HUES48 (cell line): ENCODE measurements around the gene PDZD2.

Experiments used
- H3K27ac ChIP-seq: one replicate; pipeline ENCODE4 v1.7.0; 2013; ENCODE audit warnings: low read depth, low read length, inconsistent platforms
- H3K27me3 ChIP-seq: 2 replicates; pipeline ENCODE4 v1.6.1; 2013; ENCODE audit warnings: mild to moderate bottlenecking, low read length; ENCODE audit not compliant: control insufficient read depth, insufficient read depth
- H3K36me3 ChIP-seq: 2 replicates; pipeline ENCODE4 v1.6.1; 2013; ENCODE audit warnings: low read length; ENCODE audit not compliant: control insufficient read depth, insufficient read depth
- H3K4me1 ChIP-seq: 2 replicates; pipeline ENCODE4 v1.6.1; 2013; ENCODE audit warnings: mild to moderate bottlenecking, low read length; ENCODE audit not compliant: control insufficient read depth, insufficient read depth
- H3K4me3 ChIP-seq: 2 replicates; pipeline ENCODE4 v1.5.1; 2013; ENCODE audit warnings: mild to moderate bottlenecking, low read depth, low read length
- H3K9ac ChIP-seq: 2 replicates; pipeline ENCODE4 v1.6.1; 2013; ENCODE audit warnings: mild to moderate bottlenecking, low read depth, low read length, moderate library complexity
- H3K9me3 ChIP-seq: 2 replicates; pipeline ENCODE4 v1.6.1; 2013; ENCODE audit warnings: low read length; ENCODE audit not compliant: control insufficient read depth, insufficient read depth

Gene PDZD2

GRCh38 chr5:32138839-32139493 is 500.0 kb downstream of the PDZD2 start:
- Histone ChIP-seq H3K27me3 (no peaks in the 10 kb centered on the region), H3K9ac (no peak overlapping the region), H3K27ac (no peak overlapping the region), H3K36me3 (peaks cover 41% of the 10 kb centered on the region), H3K9me3 (no peaks in the 10 kb centered on the region; the same call in 1 of the 2 replicates), H3K4me3 (no peak overlapping the region), H3K4me1 (no peaks in the 10 kb centered on the region)

- no peaks in the 10 kb centered on the region; the same call in 1 of the 2 replicates for H3K9me3 ChIP-seq
- no peak overlapping the region for H3K4me3 ChIP-seq
- H3K27ac ChIP-seq = no peak overlapping the region
- H3K9ac ChIP-seq = no peak overlapping the region
- H3K36me3 ChIP-seq = peaks cover 18% of the 10 kb centered on the region
- no peaks in the 10 kb centered on the region for H3K4me1 ChIP-seq
- H3K27me3 ChIP-seq = no peaks in the 10 kb centered on the region
These were observed 504.9 kb downstream of the PDZD2 start for GRCh38 chr5:32143617-32144377.

- Histone ChIP-seq H3K27ac (no peak overlapping the region), H3K4me1 (no peaks in the 10 kb centered on the region), H3K36me3 (peaks cover 10% of the 10 kb centered on the region; the same call in 1 of the 2 replicates), H3K4me3 (no peak overlapping the region), H3K9me3 (no peaks in the 10 kb centered on the region; the same call in 1 of the 2 replicates), H3K27me3 (no peaks in the 10 kb centered on the region), H3K9ac (no peak overlapping the region)
These were observed 505.7 kb downstream of the PDZD2 start for GRCh38 chr5:32144378-32145207.

GRCh38 chr5:32145378-32145777 is 506.4 kb downstream of the PDZD2 start:
- Histone ChIP-seq H3K36me3 (peaks cover 8% of the 10 kb centered on the region; the same call in 1 of the 2 replicates), H3K27me3 (no peaks in the 10 kb centered on the region), H3K9ac (no peak overlapping the region), H3K4me3 (no peak overlapping the region), H3K9me3 (no peaks in the 10 kb centered on the region; the same call in 1 of the 2 replicates), H3K4me1 (no peaks in the 10 kb centered on the region), H3K27ac (no peak overlapping the region)

- no peak overlapping the region for H3K27ac ChIP-seq
- no peaks in the 10 kb centered on the region for H3K4me1 ChIP-seq
- H3K9me3 ChIP-seq = no peaks in the 10 kb centered on the region; the same call in 1 of the 2 replicates
- H3K4me3 ChIP-seq = no peak overlapping the region
- no peak overlapping the region for H3K9ac ChIP-seq
- H3K27me3 ChIP-seq = no peaks in the 10 kb centered on the region
- H3K36me3 ChIP-seq = peaks cover 8% of the 10 kb centered on the region; the same call in 1 of the 2 replicates
These were observed 508.3 kb downstream of the PDZD2 start for GRCh38 chr5:32147236-32147635.

- Histone ChIP-seq H3K9ac (no peak overlapping the region), H3K27me3 (no peaks in the 10 kb centered on the region), H3K36me3 (peaks cover 8% of the 10 kb centered on the region; the same call in 1 of the 2 replicates), H3K27ac (no peak overlapping the region), H3K4me1 (no peaks in the 10 kb centered on the region), H3K9me3 (no peaks in the 10 kb centered on the region; the same call in 1 of the 2 replicates), H3K4me3 (no peak overlapping the region)
These were observed 509.0 kb downstream of the PDZD2 start for GRCh38 chr5:32147959-32148358.

- H3K27ac ChIP-seq = no peak overlapping the region
- H3K9me3 ChIP-seq = no peaks in the 10 kb centered on the region
- 0 out of 2 replicates have a peak, but pooled peaks cover 4% of the 10 kb centered on the region for H3K36me3 ChIP-seq
- no peaks in the 10 kb centered on the region for H3K27me3 ChIP-seq
- no peaks in the 10 kb centered on the region for H3K4me1 ChIP-seq
- no peak overlapping the region for H3K9ac ChIP-seq
- H3K4me3 ChIP-seq = no peak overlapping the region
These were observed 511.4 kb downstream of the PDZD2 start for GRCh38 chr5:32150366-32150765.

- H3K9ac ChIP-seq = no peak overlapping the region
- H3K36me3 ChIP-seq = 0 out of 2 replicates have a peak, but pooled peaks cover 4% of the 10 kb centered on the region
- H3K4me3 ChIP-seq = no peak overlapping the region
- H3K9me3 ChIP-seq = no peaks in the 10 kb centered on the region
- no peaks in the 10 kb centered on the region for H3K4me1 ChIP-seq
- H3K27me3 ChIP-seq = no peaks in the 10 kb centered on the region
- H3K27ac ChIP-seq = no peak overlapping the region
These were observed 512.3 kb downstream of the PDZD2 start for GRCh38 chr5:32151198-32151597.

GRCh38 chr5:32153723-32154122 is 514.8 kb downstream of the PDZD2 start:
- H3K4me3 ChIP-seq = no peak overlapping the region
- no peaks in the 10 kb centered on the region for H3K9me3 ChIP-seq
- peaks cover 16% of the 10 kb centered on the region for H3K4me1 ChIP-seq
- no peaks in the 10 kb centered on the region for H3K36me3 ChIP-seq
- no peaks in the 10 kb centered on the region for H3K27me3 ChIP-seq
- no peak overlapping the region for H3K27ac ChIP-seq
- H3K9ac ChIP-seq = no peak overlapping the region

GRCh38 chr5:32155211-32155610 is 516.3 kb downstream of the PDZD2 start:
- Histone ChIP-seq H3K27ac (no peak overlapping the region), H3K9me3 (no peaks in the 10 kb centered on the region), H3K9ac (no peak overlapping the region), H3K36me3 (no peaks in the 10 kb centered on the region), H3K4me1 (peaks cover 21% of the 10 kb centered on the region), H3K27me3 (no peaks in the 10 kb centered on the region), H3K4me3 (no peak overlapping the region)
